ENCODE measurements around the gene IFNE. TPM values are rescaled to one million over a fixed set of nuclear protein-coding genes. Genes with fewer than 3 reads are reported as not detected.

IFNE gene
- total RNA-seq, 2 experiments from 2014 or later = not detected

DNA sequence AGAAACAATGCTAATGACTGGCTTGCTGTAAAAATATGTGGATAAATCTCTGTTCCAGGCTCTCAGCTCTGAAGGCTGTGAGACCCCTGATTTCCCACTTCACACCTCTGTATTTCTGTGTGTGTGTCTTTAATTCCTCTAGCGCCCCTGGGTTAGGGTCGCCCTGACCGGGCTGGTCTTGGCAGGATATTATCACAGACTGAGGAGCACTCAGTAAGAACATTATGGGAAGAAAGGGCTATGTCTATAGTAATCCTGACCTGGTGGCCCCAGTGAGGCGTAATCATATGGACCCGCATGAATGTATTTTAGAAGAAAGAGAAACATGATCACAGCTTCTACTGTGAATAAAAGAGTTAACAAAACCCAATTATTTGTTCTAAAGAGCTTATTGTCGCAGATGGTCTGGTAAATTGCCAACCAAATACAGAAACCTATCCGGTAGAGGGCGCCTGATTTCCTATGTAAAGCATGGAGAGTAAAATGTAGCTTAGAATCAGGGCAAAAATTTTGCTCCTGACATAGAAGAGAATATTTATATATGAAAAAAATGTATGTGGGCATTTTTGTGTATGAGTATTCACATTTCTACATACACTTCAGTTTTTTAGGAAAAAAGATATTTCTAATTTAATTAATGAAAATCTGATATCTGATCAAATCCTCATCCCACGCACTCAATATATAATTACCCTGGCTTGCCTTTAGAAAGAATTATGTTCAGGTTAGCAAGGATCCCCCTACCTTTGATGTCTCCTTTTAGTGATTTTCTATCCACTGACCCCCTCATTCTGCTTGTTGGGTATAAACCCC lies 47.7 kb downstream of the IFNE start:
- Mint-ChIP-seq H3K4me1 (peaks cover 2% of the 10 kb centered on the region), H3K36me3 (no peaks in the 10 kb centered on the region), H3K9me3 (ENCODE audit: low read depth) (no peaks in the 10 kb centered on the region), H3K27me3 (peaks cover 34% of the 10 kb centered on the region), H3K4me3 (no peak overlapping the region), H3K27ac (no peak overlapping the region)
- DNase-seq = no peak
- CTCF ChIA-PET = interaction anchor here (0.9 to 2.5 kb wide), 13 partner anchors 9 to 236 kb away, joined by 3 to 11 read pairs (median 7); no protein-coding TSS in a partner anchor
- no peak for ATAC-seq

- H3K36me3 Mint-ChIP-seq = no peaks in the 10 kb centered on the region
- peaks cover 48% of the 10 kb centered on the region for H3K27me3 Mint-ChIP-seq
- H3K4me3 Mint-ChIP-seq = no peak overlapping the region
- DNase-seq = no peak
- CTCF ChIA-PET = interaction anchor here (0.9 to 2.5 kb wide), 3 partner anchors 11 to 15 kb away, joined by 3 to 9 read pairs (median 3); no protein-coding TSS in a partner anchor
- no peaks in the 10 kb centered on the region for H3K9me3 Mint-ChIP-seq (ENCODE audit: low read depth)
- ATAC-seq = no peak
- peaks cover 2% of the 10 kb centered on the region for H3K4me1 Mint-ChIP-seq
- no peak overlapping the region for H3K27ac Mint-ChIP-seq
These were observed 49.3 kb downstream of the IFNE start for GRCh38 chr9:21432672-21433425.

Small RNAs within 50 kb of the gene (microRNA-seq; reads per million reads assigned to microRNA genes)
- gene MIR31 = 279 reads per million, percentile 77 among the genes with 10 or more reads in this experiment

Other genes with a start within 250 kb of the IFNE start
- not detected for gene IFNA14, start 242.3 kb downstream of the IFNE start, total RNA-seq
- not detected for gene IFNA5, start 177.0 kb downstream of the IFNE start, total RNA-seq
- gene KLHL9, start 146.9 kb downstream of the IFNE start, total RNA-seq = 10 to 100 TPM; 15.4 to 21.2 TPM
- not detected for gene IFNA6, start 131.4 kb downstream of the IFNE start, total RNA-seq
- gene IFNA13, start 114.3 kb downstream of the IFNE start, total RNA-seq = not detected
- gene IFNA2, start 96.9 kb downstream of the IFNE start, total RNA-seq = not detected
- not detected for gene IFNA8, start 73.2 kb downstream of the IFNE start, total RNA-seq
- gene IFNA1, start 41.9 kb downstream of the IFNE start, total RNA-seq = not detected